Left ventricle myocardium superior (tissue), 1 donor: ENCODE data around the gene SOAT2. TPM values are rescaled to one million over a fixed set of nuclear protein-coding genes. Genes with fewer than 3 reads are reported as not detected.

ENCODE experiments used
- ATAC-seq: fragments of 200-7000 bp; cut with Tn5 transposase; one replicate; pipeline ENCODE4 v1.9.1; 2020; ENCODE audit warnings: mild to moderate bottlenecking, moderate library complexity
- DNase-seq: peaks from one replicate; pipeline ENCODE4 v3.0.0-alpha.2; 2020
- intact Hi-C: fragments of 100-400 bp; cut with micrococcal nuclease; formaldehyde crosslinking; loops from one replicate; pipeline ENCODE4 v1.11.0; 2022
- microRNA-seq: library from miRNA; unstranded; fragments of <30 nt; microRNA quantifications from one replicate; pipeline ENCODE4 v1.2.0, GENCODE V29; 2020; ENCODE audit warnings: borderline number of aligned reads
- total RNA-seq: library from RNA; stranded (reverse); fragmentation: NEBNext Ultra II Directional; extraction: Animal tissue kit (Norgen Biotek cat#: 25700); gene quantifications from one replicate; pipeline ENCODE4 v1.2.1, GENCODE V29; 2021
- donor health status: DM: no; HTN: yes; CAD: no; lungs with severe emphysema.

The SOAT2 gene
- total RNA-seq, 1 donor from 2014 or later, result 0.12 TPM

GRCh38 chr12:53166837-53167236 is 63.6 kb downstream of the SOAT2 start:
- DNase-seq (no peak), ATAC-seq (no peak)
- intact Hi-C loops, result no loop called here

GRCh38 chr12:53169644-53170043 is 66.4 kb downstream of the SOAT2 start:
- ATAC-seq, result no peak
- DNase-seq, result no peak
- intact Hi-C loops, result no loop called here

- intact Hi-C loops, result no loop called here
- DNase-seq, result no peak
- no peak for ATAC-seq
These were observed 66.9 kb downstream of the SOAT2 start for GRCh38 chr12:53170215-53170614.

GRCh38 chr12:53170876-53171724 is 67.8 kb downstream of the SOAT2 start:
- no peak for DNase-seq
- ATAC-seq, result no peak
- intact Hi-C loops, result no loop called here

- peak; percentile 13 for ATAC-seq
- no peak for DNase-seq
- intact Hi-C loops, result no loop called here
These were observed 68.5 kb downstream of the SOAT2 start for GRCh38 chr12:53171725-53172329.

GRCh38 chr12:53172352-53172751 is 69.1 kb downstream of the SOAT2 start:
- ATAC-seq, result no peak
- DNase-seq, result no peak
- intact Hi-C loops, result no loop called here

- DNase-seq (no peak), ATAC-seq (no peak)
- intact Hi-C loops, result no loop called here
These were observed 69.9 kb downstream of the SOAT2 start for GRCh38 chr12:53173085-53173715.

Small RNAs within 50 kb of the gene (microRNA-seq; reads per million reads assigned to microRNA genes)
- gene MIR6757, result not detected

Other genes with a start within 250 kb of the SOAT2 start
- 100 TPM for gene KRT8, start 198.4 kb upstream of the SOAT2 start, total RNA-seq
- gene KRT18, start 154.4 kb upstream of the SOAT2 start, total RNA-seq, result 9.2 TPM
- gene EIF4B, start 97.0 kb upstream of the SOAT2 start, total RNA-seq, result 513 TPM
- 120 TPM for gene TNS2, start 53.4 kb upstream of the SOAT2 start, total RNA-seq
- 39.8 TPM for gene SPRYD3, start 24.1 kb upstream of the SOAT2 start, total RNA-seq
- 45.5 TPM for gene IGFBP6, start 5.8 kb upstream of the SOAT2 start, total RNA-seq
- 31.6 TPM for gene ZNF740, start 77.2 kb downstream of the SOAT2 start, total RNA-seq
- gene CSAD, start 77.4 kb downstream of the SOAT2 start, total RNA-seq, result 9.6 TPM
- 1.3 TPM for gene ITGB7, start 103.8 kb downstream of the SOAT2 start, total RNA-seq
- 16.9 TPM for gene RARG, start 128.7 kb downstream of the SOAT2 start, total RNA-seq
- 0.17 TPM for gene ESPL1, start 164.8 kb downstream of the SOAT2 start, total RNA-seq
- gene PFDN5, start 192.1 kb downstream of the SOAT2 start, total RNA-seq, result 374 TPM
- gene MYG1, start 196.2 kb downstream of the SOAT2 start, total RNA-seq, result 42.5 TPM
- 39.4 TPM for gene AAAS, start 218.1 kb downstream of the SOAT2 start, total RNA-seq
- gene SP7, start 232.9 kb downstream of the SOAT2 start, total RNA-seq, result not detected